ENCODE data around the gene ZBED1. TPM values are rescaled to one million over a fixed set of nuclear protein-coding genes. Genes with fewer than 3 reads are reported as not detected.
"Not testable (repeated sequence)": the region's sequence is repeated elsewhere in the genome, so short reads cannot be mapped to it uniquely, and the experiment has no call there.

ZBED1 gene
- polyA plus RNA-seq, 1 donor from 2014 or later = 43.2 TPM

DNA sequence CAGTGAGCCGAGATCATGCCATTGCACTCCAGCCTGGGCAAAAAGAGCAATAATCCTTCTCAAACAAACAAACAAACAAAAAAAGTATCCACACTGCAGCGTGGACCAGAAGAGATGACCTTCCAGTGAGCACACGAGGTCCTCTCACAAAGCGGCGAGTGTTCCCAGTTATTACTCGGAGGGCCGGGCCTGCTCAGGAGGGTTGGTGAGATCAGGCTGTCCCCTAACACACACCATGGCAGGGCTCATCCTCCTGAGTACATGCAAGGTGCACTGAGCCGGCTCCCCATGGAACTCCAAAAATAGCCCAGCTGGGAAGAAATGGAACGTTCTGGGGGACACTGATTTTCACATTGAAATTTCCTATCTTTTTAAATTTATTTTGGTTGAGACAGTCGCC, 40.7 kb downstream of the ZBED1 start:
- H3K27ac ChIP-seq (ENCODE audit: low read length) = not testable (repeated sequence)

GRCh38 chrX:2458309-2458708, 42.5 kb downstream of the ZBED1 start:
- TF ChIP-seq SMC3 (conservative IDR thresholded peaks at IDR 0.05; ENCODE audit: poor library complexity) (no peak), CTCF (IDR thresholded peaks at IDR 0.05; ENCODE audit: poor library complexity, severe bottlenecking) (no peak), MXI1 (conservative IDR thresholded peaks at IDR 0.05; ENCODE audit: poor library complexity, severe bottlenecking) (no peak), EZH2 (IDR thresholded peaks at IDR 0.05; ENCODE audit: borderline replicate concordance, insufficient read depth, low read length, poor library complexity, severe bottlenecking) (no peak), EP300 (conservative IDR thresholded peaks at IDR 0.05; ENCODE audit: poor library complexity, severe bottlenecking) (no peak)
- TF ChIP-seq, protein P1, sequence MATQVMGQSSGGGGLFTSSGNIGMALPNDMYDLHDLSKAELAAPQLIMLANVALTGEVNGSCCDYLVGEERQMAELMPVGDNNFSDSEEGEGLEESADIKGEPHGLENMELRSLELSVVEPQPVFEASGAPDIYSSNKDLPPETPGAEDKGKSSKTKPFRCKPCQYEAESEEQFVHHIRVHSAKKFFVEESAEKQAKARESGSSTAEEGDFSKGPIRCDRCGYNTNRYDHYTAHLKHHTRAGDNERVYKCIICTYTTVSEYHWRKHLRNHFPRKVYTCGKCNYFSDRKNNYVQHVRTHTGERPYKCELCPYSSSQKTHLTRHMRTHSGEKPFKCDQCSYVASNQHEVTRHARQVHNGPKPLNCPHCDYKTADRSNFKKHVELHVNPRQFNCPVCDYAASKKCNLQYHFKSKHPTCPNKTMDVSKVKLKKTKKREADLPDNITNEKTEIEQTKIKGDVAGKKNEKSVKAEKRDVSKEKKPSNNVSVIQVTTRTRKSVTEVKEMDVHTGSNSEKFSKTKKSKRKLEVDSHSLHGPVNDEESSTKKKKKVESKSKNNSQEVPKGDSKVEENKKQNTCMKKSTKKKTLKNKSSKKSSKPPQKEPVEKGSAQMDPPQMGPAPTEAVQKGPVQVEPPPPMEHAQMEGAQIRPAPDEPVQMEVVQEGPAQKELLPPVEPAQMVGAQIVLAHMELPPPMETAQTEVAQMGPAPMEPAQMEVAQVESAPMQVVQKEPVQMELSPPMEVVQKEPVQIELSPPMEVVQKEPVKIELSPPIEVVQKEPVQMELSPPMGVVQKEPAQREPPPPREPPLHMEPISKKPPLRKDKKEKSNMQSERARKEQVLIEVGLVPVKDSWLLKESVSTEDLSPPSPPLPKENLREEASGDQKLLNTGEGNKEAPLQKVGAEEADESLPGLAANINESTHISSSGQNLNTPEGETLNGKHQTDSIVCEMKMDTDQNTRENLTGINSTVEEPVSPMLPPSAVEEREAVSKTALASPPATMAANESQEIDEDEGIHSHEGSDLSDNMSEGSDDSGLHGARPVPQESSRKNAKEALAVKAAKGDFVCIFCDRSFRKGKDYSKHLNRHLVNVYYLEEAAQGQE (IDR thresholded peaks at IDR 0.05; ENCODE audit: borderline replicate concordance) = no peak
- H4K20me1 ChIP-seq (ENCODE audit: insufficient read depth) = no peaks in the 10 kb centered on the region
- H3K9me2 ChIP-seq (ENCODE audit: insufficient read depth, low read length) = no peaks in the 10 kb centered on the region
- no peaks in the 10 kb centered on the region for H3K79me2 ChIP-seq (replicated peaks; ENCODE audit: insufficient read depth, low read length)
- no peaks in the 10 kb centered on the region for H3K27me3 ChIP-seq (ENCODE audit: insufficient read depth, low read depth, low read length)
- H3K9ac ChIP-seq (ENCODE audit: low read length) = no peak overlapping the region
- H3K4me3 ChIP-seq (ENCODE audit: low read length) = no peak overlapping the region
- peaks cover 11% of the 10 kb centered on the region for H3K9me3 ChIP-seq (ENCODE audit: low read length)
- H3K4me2 ChIP-seq (ENCODE audit: low read length) = no peak overlapping the region
- no peak overlapping the region for H3K27ac ChIP-seq (ENCODE audit: low read length)
- no peaks in the 10 kb centered on the region for H3F3A ChIP-seq (ENCODE audit: insufficient read depth, low read length, poor library complexity, severe bottlenecking)
- peaks cover 3% of the 10 kb centered on the region for H3K36me3 ChIP-seq (ENCODE audit: insufficient read depth, low read length)
- H2AFZ ChIP-seq (ENCODE audit: low read depth, low read length) = no peak overlapping the region

More for the DNA sequence above, 40.7 kb downstream of the ZBED1 start:
- H3K9ac ChIP-seq (ENCODE audit: low read length); H3F3A ChIP-seq (ENCODE audit: insufficient read depth, low read length, poor library complexity, severe bottlenecking); H3K36me3 ChIP-seq (ENCODE audit: insufficient read depth, low read length); H3K9me2 ChIP-seq (ENCODE audit: insufficient read depth, low read length); H3K27me3 ChIP-seq (ENCODE audit: insufficient read depth, low read depth, low read length); H2AFZ ChIP-seq (ENCODE audit: low read depth, low read length); H3K79me2 ChIP-seq (replicated peaks; ENCODE audit: insufficient read depth, low read length); H4K20me1 ChIP-seq (ENCODE audit: insufficient read depth); H3K4me2 ChIP-seq (ENCODE audit: low read length); H3K4me3 ChIP-seq (ENCODE audit: low read length): not testable (repeated sequence)
- H3K9me3 ChIP-seq (ENCODE audit: low read length) = peaks cover 11% of the 10 kb centered on the region

DNA sequence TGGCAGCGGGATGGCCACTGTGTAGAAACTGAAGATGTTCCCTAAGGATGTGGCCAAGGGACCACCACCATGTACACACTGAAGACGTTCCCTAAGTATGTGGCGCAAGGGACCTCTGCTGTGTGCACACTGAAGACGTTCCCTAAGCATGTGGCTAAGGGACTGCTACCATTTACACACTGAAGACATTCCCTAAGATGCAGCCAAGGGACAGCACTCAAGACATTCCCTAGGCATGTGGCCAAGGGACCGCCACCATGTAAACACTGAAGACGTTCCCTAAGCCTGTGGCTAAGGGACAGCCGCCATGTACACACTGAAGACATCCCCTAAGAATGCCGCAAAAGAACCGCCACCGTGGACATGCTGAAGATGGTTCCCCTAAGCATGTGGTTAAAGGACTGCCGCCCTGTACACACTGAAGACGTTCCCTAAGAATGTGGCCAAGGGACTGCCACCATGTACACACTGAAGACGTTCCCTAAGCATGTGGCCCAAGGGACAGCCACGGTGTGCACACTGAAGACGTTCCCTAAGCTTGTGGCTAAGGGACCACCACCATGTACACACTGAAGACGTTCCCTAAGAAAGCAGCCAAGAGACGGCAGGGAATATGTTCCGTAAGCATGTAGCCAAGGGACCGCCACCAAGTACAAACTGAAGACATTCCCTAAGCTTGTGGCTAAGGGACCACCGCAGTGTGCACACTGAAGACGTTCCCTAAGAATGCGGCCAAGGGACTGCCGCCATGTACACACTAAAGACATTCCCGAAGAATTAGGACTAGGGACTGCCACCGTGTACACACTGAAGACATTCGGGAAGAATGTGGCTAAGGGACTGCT, 43.3 kb downstream of the ZBED1 start:
- H3K9me3 ChIP-seq (ENCODE audit: low read length) = peaks cover 16% of the 10 kb centered on the region
- H3K36me3 ChIP-seq (ENCODE audit: insufficient read depth, low read length) = peaks cover 5% of the 10 kb centered on the region
- no peaks in the 10 kb centered on the region for H3F3A ChIP-seq (ENCODE audit: insufficient read depth, low read length, poor library complexity, severe bottlenecking)
- no peak overlapping the region for H3K4me2 ChIP-seq (ENCODE audit: low read length)
- H2AFZ ChIP-seq (ENCODE audit: low read depth, low read length) = no peak overlapping the region
- no peaks in the 10 kb centered on the region for H4K20me1 ChIP-seq (ENCODE audit: insufficient read depth)
- no peaks in the 10 kb centered on the region for H3K27me3 ChIP-seq (ENCODE audit: insufficient read depth, low read depth, low read length)
- no peaks in the 10 kb centered on the region for H3K9me2 ChIP-seq (ENCODE audit: insufficient read depth, low read length)
- TF ChIP-seq SMC3 (conservative IDR thresholded peaks at IDR 0.05; ENCODE audit: poor library complexity) (no peak), EZH2 (IDR thresholded peaks at IDR 0.05; ENCODE audit: borderline replicate concordance, insufficient read depth, low read length, poor library complexity, severe bottlenecking) (no peak), EP300 (conservative IDR thresholded peaks at IDR 0.05; ENCODE audit: poor library complexity, severe bottlenecking) (no peak), POLR2AphosphoS5 (IDR thresholded peaks at IDR 0.05) (no peak), RAD21 (conservative IDR thresholded peaks at IDR 0.05) (no peak), MXI1 (conservative IDR thresholded peaks at IDR 0.05; ENCODE audit: poor library complexity, severe bottlenecking) (no peak), CTCF (IDR thresholded peaks at IDR 0.05; ENCODE audit: poor library complexity, severe bottlenecking) (no peak), TAF1 (IDR thresholded peaks at IDR 0.05; ENCODE audit: low read depth) (no peak)
- TF ChIP-seq, protein P1 (IDR thresholded peaks at IDR 0.05; ENCODE audit: borderline replicate concordance) = no peak
- H3K27ac ChIP-seq (ENCODE audit: low read length) = no peak overlapping the region
- H3K79me2 ChIP-seq (replicated peaks; ENCODE audit: insufficient read depth, low read length) = peaks cover 5% of the 10 kb centered on the region
- H3K9ac ChIP-seq (ENCODE audit: low read length) = no peak overlapping the region
- no peak overlapping the region for H3K4me3 ChIP-seq (ENCODE audit: low read length)

Data from neural cell (in vitro differentiated cells).